Testis (tissue), 3 donors: ENCODE results near the gene CDH4. TPM values are rescaled to one million over a fixed set of nuclear protein-coding genes. Genes with fewer than 3 reads are reported as not detected.

Source experiments
- DNase-seq: peaks from one replicate; pipeline ENCODE4 v3.0.0-alpha.2; 2019
- H3K27ac ChIP-seq, 2 donors: fragments of 200-600 bp; sonication (generic); one replicate each; pipeline ENCODE4 v1.5.1; 2019
- H3K27me3 ChIP-seq: fragments of 200-600 bp; sonication (generic); one replicate; pipeline ENCODE4 v1.5.1; 2019
- H3K36me3 ChIP-seq: fragments of 200-600 bp; sonication (generic); one replicate; pipeline ENCODE4 v1.5.1; 2017; ENCODE audit warnings: low read depth; ENCODE audit errors: missing control alignments
- H3K4me1 ChIP-seq: fragments of 200-600 bp; sonication (generic); one replicate; pipeline ENCODE4 v1.5.1; 2019
- H3K4me3 ChIP-seq, 2 donors: fragments of 200-600 bp; sonication (generic); one replicate each; pipeline ENCODE4 v1.5.1; 2017 to 2019
- H3K9me3 ChIP-seq: fragments of 200-600 bp; sonication (generic); one replicate; pipeline ENCODE4 v1.5.1; 2017
- POLR2A ChIP-seq: fragments of 450-650 bp; IDR thresholded peaks from one replicate; pipeline ENCODE4 v1.6.1; 2017; ENCODE audit warnings: antibody characterized with exemption, mild to moderate bottlenecking, moderate library complexity
- WGBS, 2 donors: methylation state at CpG; one replicate each; pipeline ENCODE4 v1.1.5; 2018; 5-methylcytosine and 5-hydroxymethylcytosine counted together
- intact Hi-C: fragments of 100-400 bp; cut with DNase I; formaldehyde crosslinking; loops from one replicate; pipeline ENCODE4 v1.15.1; 2023; ENCODE audit warnings: low total_unique reads
- polyA plus RNA-seq: library from polyadenylated mRNA; stranded (reverse); fragments of 350-450 nt; fragmentation: Illumina TruSeq; extraction: RNeasy Lipid Tissue Mini Kit (QIAGEN cat#74804); gene quantifications from one replicate; pipeline ENCODE4 v1.2.3, GENCODE V29; 2014; ENCODE audit warnings: low read depth, low replicate concordance; ENCODE audit not compliant: insufficient read depth
- total RNA-seq, 2 donors: library from RNA; depleted of rRNA; stranded (reverse); fragments of >200 nt; gene quantifications; one replicate each; pipeline ENCODE4 v1.2.3, GENCODE V29; 2016
- TF ChIP-seq, protein P1 (sequence below), 3 experiments: fragments of 450-650 bp in 2 of 3; fragments of 200-600 bp in 1 of 3; sonication (generic) in 1 of 3; IDR thresholded peaks; one replicate each; pipeline ENCODE4 v1.5.1; 2016 to 2019; ENCODE audit warnings: antibody characterized with exemption in 3 of 3, mild to moderate bottlenecking in 2 of 3, moderate library complexity in 1 of 3

CDH4 gene
- total and polyA plus RNA-seq, 3 donors from 2014 or later = 1.4 to 3.3 (median 1.9) TPM

DNA sequence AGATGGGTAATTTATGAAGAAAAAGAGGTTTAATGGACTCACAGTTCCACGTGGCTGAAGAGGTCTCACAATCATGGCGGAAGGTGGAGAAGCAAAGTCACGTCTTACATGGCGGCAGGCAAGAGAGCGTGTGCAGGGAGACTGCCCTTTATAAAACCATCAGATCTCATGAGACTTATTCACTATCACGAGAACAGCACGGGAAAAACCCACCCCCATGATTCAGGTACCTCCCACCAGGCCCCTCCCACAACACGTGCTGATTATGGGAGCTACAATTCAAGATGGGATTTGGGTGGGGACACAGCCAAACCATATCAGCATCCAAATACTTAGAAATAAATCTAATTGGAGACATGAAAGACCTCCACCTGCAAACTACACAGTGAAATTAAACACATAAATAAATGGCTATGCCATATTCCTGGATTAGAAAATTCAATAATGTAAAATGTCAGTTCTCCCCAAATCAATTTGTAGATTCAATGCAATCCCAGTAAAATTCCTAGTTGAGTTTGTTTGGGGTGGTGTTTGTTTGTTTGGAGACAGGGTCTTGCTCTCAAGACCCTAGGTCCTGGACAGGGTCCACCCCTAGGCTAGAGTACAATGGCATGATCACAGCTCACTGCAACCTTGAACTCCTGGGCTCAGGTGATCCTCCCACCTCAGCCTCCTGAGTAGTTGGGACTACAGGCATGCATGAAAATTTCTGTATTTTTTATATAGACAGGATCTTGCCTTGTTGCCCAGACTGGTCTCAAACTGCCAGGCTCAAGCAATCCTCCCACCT lies 712.0 kb downstream of the CDH4 start:
- no peaks in the 10 kb centered on the region for H3K36me3 ChIP-seq
- intact Hi-C loops = no loop called here
- no peak overlapping the region for H3K27ac ChIP-seq
- no peaks in the 10 kb centered on the region for H3K4me1 ChIP-seq
- peak; percentile 13 for DNase-seq
- TF ChIP-seq, protein P1, sequence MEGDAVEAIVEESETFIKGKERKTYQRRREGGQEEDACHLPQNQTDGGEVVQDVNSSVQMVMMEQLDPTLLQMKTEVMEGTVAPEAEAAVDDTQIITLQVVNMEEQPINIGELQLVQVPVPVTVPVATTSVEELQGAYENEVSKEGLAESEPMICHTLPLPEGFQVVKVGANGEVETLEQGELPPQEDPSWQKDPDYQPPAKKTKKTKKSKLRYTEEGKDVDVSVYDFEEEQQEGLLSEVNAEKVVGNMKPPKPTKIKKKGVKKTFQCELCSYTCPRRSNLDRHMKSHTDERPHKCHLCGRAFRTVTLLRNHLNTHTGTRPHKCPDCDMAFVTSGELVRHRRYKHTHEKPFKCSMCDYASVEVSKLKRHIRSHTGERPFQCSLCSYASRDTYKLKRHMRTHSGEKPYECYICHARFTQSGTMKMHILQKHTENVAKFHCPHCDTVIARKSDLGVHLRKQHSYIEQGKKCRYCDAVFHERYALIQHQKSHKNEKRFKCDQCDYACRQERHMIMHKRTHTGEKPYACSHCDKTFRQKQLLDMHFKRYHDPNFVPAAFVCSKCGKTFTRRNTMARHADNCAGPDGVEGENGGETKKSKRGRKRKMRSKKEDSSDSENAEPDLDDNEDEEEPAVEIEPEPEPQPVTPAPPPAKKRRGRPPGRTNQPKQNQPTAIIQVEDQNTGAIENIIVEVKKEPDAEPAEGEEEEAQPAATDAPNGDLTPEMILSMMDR (IDR thresholded peaks at IDR 0.05) = no peak
- no peak for TF ChIP-seq POLR2A
- no peaks in the 10 kb centered on the region for H3K27me3 ChIP-seq
- H3K4me3 ChIP-seq = no peak overlapping the region
- WGBS, 2 donors = 79 to 89% methylated on average over 8 of the region's 8 CpGs
- no peaks in the 10 kb centered on the region for H3K9me3 ChIP-seq

DNA sequence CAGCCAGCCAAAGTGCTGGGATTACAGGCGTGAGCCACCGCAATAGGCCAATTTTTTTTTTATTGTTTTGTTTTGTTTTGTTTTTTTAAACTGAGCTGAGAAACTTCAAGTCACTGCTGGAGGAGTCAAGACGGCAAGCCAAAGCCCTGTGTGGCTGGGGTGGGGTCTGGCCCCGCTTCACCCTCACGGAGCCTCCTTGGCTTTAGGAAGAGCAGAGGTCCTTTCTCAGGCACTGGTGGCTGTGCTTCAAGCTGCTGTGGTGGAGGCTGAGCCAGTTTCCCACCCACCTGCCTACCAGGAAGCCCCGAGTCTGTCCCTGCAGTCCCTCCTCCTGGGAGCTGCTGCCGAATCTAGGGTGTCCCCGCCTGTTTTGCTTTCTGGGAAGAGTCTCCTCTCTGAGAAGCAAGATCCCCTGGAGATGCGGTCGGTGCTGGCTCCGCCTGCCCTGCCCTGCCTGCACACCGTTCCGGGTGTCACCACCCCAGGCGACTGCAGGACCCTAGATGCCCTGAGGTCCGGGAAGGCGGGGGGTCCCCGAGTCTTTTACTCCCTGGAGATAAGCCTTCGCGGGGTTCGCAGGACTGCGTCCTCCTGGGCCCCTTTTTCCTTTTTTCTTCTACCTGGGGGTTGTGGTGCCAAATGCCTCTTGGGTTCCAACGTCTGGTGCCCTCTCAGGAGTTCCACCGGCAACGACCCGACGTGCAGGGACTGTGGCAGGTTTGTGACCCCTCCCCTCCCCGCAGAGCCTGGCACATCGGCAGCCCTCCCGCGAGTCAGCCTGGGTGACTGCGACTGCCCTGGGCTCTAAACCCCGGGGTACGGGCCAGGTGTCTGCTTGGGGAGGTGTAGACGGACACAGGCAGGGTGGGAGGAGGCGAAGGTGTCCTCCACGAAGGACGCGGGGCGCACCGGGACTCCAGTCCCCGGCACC lies 712.9 kb downstream of the CDH4 start:
- intact Hi-C loops = no loop called here
- Histone ChIP-seq H3K4me1 (no peaks in the 10 kb centered on the region), H3K27me3 (no peaks in the 10 kb centered on the region), H3K9me3 (no peaks in the 10 kb centered on the region), H3K27ac (no peak overlapping the region), H3K4me3 (no peak overlapping the region), H3K36me3 (no peaks in the 10 kb centered on the region)
- peak; percentile 16 for DNase-seq
- 41 to 43% methylated on average over 17 to 40 of the region's 41 CpGs for WGBS, 2 donors
- TF ChIP-seq POLR2A = no peak
- TF ChIP-seq, protein P1 (IDR thresholded peaks at IDR 0.05) = no peak

DNA sequence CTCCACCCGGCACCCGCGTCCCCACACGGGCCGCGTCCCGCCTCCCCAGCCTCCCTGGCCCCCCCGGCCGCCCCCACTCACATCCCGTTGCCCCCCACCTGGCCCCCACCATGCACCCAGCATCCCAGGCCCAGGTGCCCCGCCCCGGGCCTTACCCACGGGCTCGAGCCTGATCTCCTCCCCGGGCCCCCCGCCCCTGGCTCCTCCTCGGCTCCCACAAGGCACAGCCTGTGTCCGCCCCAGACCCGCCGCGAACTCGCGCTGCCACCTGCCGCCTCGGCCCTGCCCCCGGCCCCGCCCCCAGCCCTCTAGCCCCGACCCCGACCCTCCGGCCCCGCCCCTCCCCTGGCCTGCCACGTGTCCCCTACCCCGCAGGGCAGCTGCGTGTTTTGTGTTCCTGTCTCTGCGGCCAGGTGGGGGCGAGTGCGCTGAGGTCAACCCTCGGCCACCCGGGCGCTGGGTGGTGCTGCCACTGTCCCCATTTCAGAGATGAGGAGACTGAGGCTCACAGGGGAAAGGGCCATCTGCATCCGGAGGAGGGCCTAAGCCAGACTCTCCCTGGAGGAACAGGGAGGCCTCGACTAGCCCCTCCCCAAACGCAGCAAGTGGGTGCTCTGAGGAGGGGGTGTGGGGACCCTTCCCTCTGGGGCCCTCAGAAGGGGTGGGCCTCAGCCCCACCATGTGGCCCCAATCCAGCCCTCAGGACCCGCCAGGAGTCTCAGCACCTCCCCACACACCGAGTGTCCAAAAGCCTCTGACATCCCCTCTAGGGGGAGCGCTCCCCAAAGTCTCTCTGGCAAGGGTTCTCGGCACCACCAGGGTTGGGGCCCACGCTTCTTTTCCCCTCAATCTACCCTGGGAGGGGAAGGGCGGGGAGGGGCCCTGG lies 713.8 kb downstream of the CDH4 start:
- no peaks in the 10 kb centered on the region for H3K4me1 ChIP-seq
- no peaks in the 10 kb centered on the region for H3K27me3 ChIP-seq
- H3K9me3 ChIP-seq = no peaks in the 10 kb centered on the region
- no peak overlapping the region for H3K27ac ChIP-seq
- DNase-seq = peak; percentile 12
- TF ChIP-seq POLR2A = no peak
- TF ChIP-seq, protein P1 (IDR thresholded peaks at IDR 0.05) = no peak
- H3K4me3 ChIP-seq = no peak overlapping the region
- WGBS, 2 donors = 31 to 53% methylated on average over 3 to 26 of the region's 49 CpGs
- intact Hi-C loops = no loop called here
- H3K36me3 ChIP-seq = no peaks in the 10 kb centered on the region

DNA sequence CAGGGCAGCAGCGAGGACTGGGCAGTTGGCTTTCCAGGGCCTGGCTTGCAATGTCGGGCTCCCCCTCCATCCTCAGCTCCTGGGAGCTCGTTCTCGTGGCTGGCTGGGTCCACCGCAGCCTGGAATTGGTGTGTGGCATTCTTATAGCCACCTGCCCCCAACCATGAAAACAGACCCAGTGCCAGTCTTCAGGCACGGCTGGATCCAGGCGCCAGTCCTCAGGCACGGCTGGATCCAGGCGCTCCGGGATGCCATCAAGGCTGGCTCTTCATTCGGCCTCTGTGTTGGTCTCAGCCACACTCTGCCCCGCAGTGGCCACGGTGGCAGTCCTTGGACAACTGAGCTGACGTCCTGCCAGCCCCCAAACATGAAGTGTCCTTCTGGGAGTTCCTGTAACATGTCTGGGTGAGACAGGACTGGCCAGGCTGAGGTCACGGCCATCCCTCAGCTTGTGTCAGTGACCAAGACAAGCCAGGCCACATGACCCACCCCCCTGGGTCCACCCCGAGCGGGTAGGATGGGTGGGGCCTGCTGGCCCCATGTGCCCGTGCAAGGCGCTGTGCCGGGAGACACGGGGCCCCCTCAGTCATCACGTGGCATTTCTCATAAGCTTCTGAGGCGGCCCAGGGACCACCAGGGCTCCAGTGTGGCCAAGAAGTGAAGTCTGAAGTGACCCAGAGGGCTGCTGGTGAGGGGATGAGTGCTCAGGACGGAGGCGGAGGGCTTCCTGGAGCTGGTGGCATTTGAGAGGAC lies 714.6 kb downstream of the CDH4 start:
- TF ChIP-seq, protein P1 (IDR thresholded peaks at IDR 0.05) = no peak
- TF ChIP-seq POLR2A = no peak
- H3K27ac ChIP-seq = no peak overlapping the region
- H3K27me3 ChIP-seq = no peaks in the 10 kb centered on the region
- no peaks in the 10 kb centered on the region for H3K9me3 ChIP-seq
- intact Hi-C loops = no loop called here
- no peak for DNase-seq
- WGBS, 2 donors = 81 to 84% methylated on average over 11 to 25 of the region's 25 CpGs
- no peak overlapping the region for H3K4me3 ChIP-seq
- H3K4me1 ChIP-seq = no peaks in the 10 kb centered on the region
- no peaks in the 10 kb centered on the region for H3K36me3 ChIP-seq
